ENCODE measurements around the gene KMT2E. TPM values are rescaled to one million over a fixed set of nuclear protein-coding genes. Genes with fewer than 3 reads are reported as not detected.
"Not testable (repeated sequence)": the region's sequence is repeated elsewhere in the genome, so short reads cannot be mapped to it uniquely, and the experiment has no call there.

The KMT2E gene
- 35.1 TPM for total RNA-seq
- long read RNA-seq, partial matches to known transcripts = 4 of 6 reads
- long read RNA-seq, other reads (novel, unspliced or antisense) = 1 of 6 reads

- ATAC-seq = peak; percentile 74
Measured at GRCh38 chr7:105013816-105014692, at the start of gene KMT2E. KMT2E (plus strand) TSS chr7:105014205; CDS start chr7:105040953, 26,748 bp downstream.

GRCh38 chr7:104964626-104965236 is 49.3 kb upstream of the KMT2E start:
- no peak for ATAC-seq
- no peak for DNase-seq (ENCODE audit: missing footprints)
- intact Hi-C loops (cut with DNase I) = no loop called here

More at GRCh38 chr7:105013816-105014692, at the start of gene KMT2E:
- peak; percentile 95 for DNase-seq (ENCODE audit: missing footprints)
- intact Hi-C loops (cut with DNase I) = loop anchor here (1.0 kb wide), 1 partner anchor 30 kb away; no protein-coding TSS in a partner anchor

GRCh38 chr7:104966022-104966421 is 48.0 kb upstream of the KMT2E start:
- no peak for DNase-seq (ENCODE audit: missing footprints)
- ATAC-seq = no peak
- intact Hi-C loops (cut with DNase I) = no loop called here

GRCh38 chr7:104967088-104967487 is 46.9 kb upstream of the KMT2E start:
- intact Hi-C loops (cut with DNase I) = no loop called here
- ATAC-seq (no peak), DNase-seq (ENCODE audit: missing footprints) (no peak)

- DNase-seq (ENCODE audit: missing footprints) (no peak), ATAC-seq (no peak)
- intact Hi-C loops (cut with DNase I) = no loop called here
Measured at GRCh38 chr7:104967595-104967994, 46.4 kb upstream of the KMT2E start.

GRCh38 chr7:104968648-104969047 is 45.4 kb upstream of the KMT2E start:
- DNase-seq (ENCODE audit: missing footprints) = no peak
- intact Hi-C loops (cut with DNase I) = no loop called here
- ATAC-seq = no peak

- intact Hi-C loops (cut with DNase I) = no loop called here
- ATAC-seq (no peak), DNase-seq (ENCODE audit: missing footprints) (no peak)
Measured at GRCh38 chr7:104969183-104969582, 44.8 kb upstream of the KMT2E start.

- ATAC-seq (peak; percentile 77), DNase-seq (ENCODE audit: missing footprints) (no peak)
- intact Hi-C loops (cut with DNase I) = no loop called here
Measured at GRCh38 chr7:104971290-104972071, 42.5 kb upstream of the KMT2E start.

GRCh38 chr7:104972500-104972899 is 41.5 kb upstream of the KMT2E start:
- intact Hi-C loops (cut with DNase I) = no loop called here
- ATAC-seq (no peak), DNase-seq (ENCODE audit: missing footprints) (no peak)

- ATAC-seq = no peak
Measured at GRCh38 chr7:104973227-104973626, 40.8 kb upstream of the KMT2E start.

GRCh38 chr7:104973909-104974415 is 40.0 kb upstream of the KMT2E start:
- intact Hi-C loops (cut with DNase I) = no loop called here

More at GRCh38 chr7:104973227-104973626, 40.8 kb upstream of the KMT2E start:
- intact Hi-C loops (cut with DNase I) = no loop called here
- no peak for DNase-seq (ENCODE audit: missing footprints)

GRCh38 chr7:104975553-104975952 is 38.5 kb upstream of the KMT2E start:
- ATAC-seq; DNase-seq (ENCODE audit: missing footprints): not testable (repeated sequence)
- intact Hi-C loops (cut with DNase I) = loop anchor here (5.0 kb wide), 2 partner anchors 53 to 457 kb away; no protein-coding TSS in a partner anchor

More at GRCh38 chr7:104973909-104974415, 40.0 kb upstream of the KMT2E start:
- ATAC-seq (peak; percentile 56), DNase-seq (ENCODE audit: missing footprints) (no peak)

GRCh38 chr7:104976966-104977636 is 36.9 kb upstream of the KMT2E start:
- intact Hi-C loops (cut with DNase I) = loop anchor here (5.0 kb wide), 2 partner anchors 55 to 455 kb away; no protein-coding TSS in a partner anchor
- ATAC-seq (no peak), DNase-seq (ENCODE audit: missing footprints) (no peak)

GRCh38 chr7:104978460-104978859 is 35.5 kb upstream of the KMT2E start:
- ATAC-seq (peak; percentile 52), DNase-seq (ENCODE audit: missing footprints) (no peak)
- intact Hi-C loops (cut with DNase I) = loop anchor here (5.0 kb wide), 2 partner anchors 56 to 454 kb away; no protein-coding TSS in a partner anchor

GRCh38 chr7:104979167-104979841 is 34.7 kb upstream of the KMT2E start:
- intact Hi-C loops (cut with DNase I) = loop anchor here (5.0 kb wide), 2 partner anchors 57 to 453 kb away; no protein-coding TSS in a partner anchor
- peak; percentile 45 for ATAC-seq
- peak; percentile 64 for DNase-seq (ENCODE audit: missing footprints)

- no peak for DNase-seq (ENCODE audit: missing footprints)
- ATAC-seq = no peak
- intact Hi-C loops (cut with DNase I) = no loop called here
Measured at GRCh38 chr7:104980440-104980839, 33.6 kb upstream of the KMT2E start.

GRCh38 chr7:104980841-104981671 is 32.9 kb upstream of the KMT2E start:
- DNase-seq (ENCODE audit: missing footprints) (no peak), ATAC-seq (no peak)
- intact Hi-C loops (cut with DNase I) = no loop called here
